GM19463 (cell line): Measurements from ENCODE around the gene OSGIN1.

Experiments used
- ATAC-seq: cut with Tn5 transposase; IDR thresholded peaks from one replicate; pipeline ENCODE4 v1.9.1; 2021; ENCODE audit warnings: mild to moderate bottlenecking, moderate library complexity; ENCODE audit not compliant: unreplicated experiment

Gene OSGIN1

GRCh38 chr16:83952940-83953795, at the start of gene OSGIN1:
Gene OSGIN1 (plus strand): TSS chr16:83953240. CDS start chr16:83957672, 4,432 bp downstream.
- ATAC-seq, result peak; percentile 95

- no peak for ATAC-seq
Measured at GRCh38 chr16:83903751-83904150, 49.3 kb upstream of the OSGIN1 start.

- ATAC-seq, result no peak
Measured at GRCh38 chr16:83906683-83907082, 46.4 kb upstream of the OSGIN1 start.

- no peak for ATAC-seq
Measured at GRCh38 chr16:83907111-83907510, 45.9 kb upstream of the OSGIN1 start.

GRCh38 chr16:83907631-83908250, 45.3 kb upstream of the OSGIN1 start:
- no peak for ATAC-seq

- ATAC-seq, result no peak
Measured at GRCh38 chr16:83908798-83909197, 44.2 kb upstream of the OSGIN1 start.

- ATAC-seq, result no peak
Measured at GRCh38 chr16:83911290-83911689, 41.8 kb upstream of the OSGIN1 start.

- ATAC-seq, result no peak
Measured at GRCh38 chr16:83912519-83913244, 40.4 kb upstream of the OSGIN1 start.

GRCh38 chr16:83913245-83913633, 39.8 kb upstream of the OSGIN1 start:
- no peak for ATAC-seq

- ATAC-seq, result no peak
Measured at GRCh38 chr16:83914091-83914710, 38.8 kb upstream of the OSGIN1 start.

GRCh38 chr16:83915081-83915480, 38.0 kb upstream of the OSGIN1 start:
- ATAC-seq, result no peak

GRCh38 chr16:83915491-83915890, 37.5 kb upstream of the OSGIN1 start:
- no peak for ATAC-seq

GRCh38 chr16:83917152-83918120, 35.6 kb upstream of the OSGIN1 start:
- no peak for ATAC-seq

GRCh38 chr16:83920894-83921491, 32.0 kb upstream of the OSGIN1 start:
- ATAC-seq, result no peak

GRCh38 chr16:83923581-83924365, 29.3 kb upstream of the OSGIN1 start:
- no peak for ATAC-seq

- no peak for ATAC-seq
Measured at GRCh38 chr16:83924686-83925085, 28.4 kb upstream of the OSGIN1 start.

- ATAC-seq, result no peak
Measured at GRCh38 chr16:83925095-83925905, 27.7 kb upstream of the OSGIN1 start.
